ENCODE measurements around the gene NLGN2.

NLGN2 gene

GRCh38 chr17:7466318-7466638 is 58.6 kb downstream of the NLGN2 start:
- DNase-seq (ENCODE audit: low read depth) = no peak

GRCh38 chr17:7466639-7467341 is 59.1 kb downstream of the NLGN2 start:
- no peak for DNase-seq (ENCODE audit: low read depth)

- no peak for DNase-seq (ENCODE audit: low read depth)
Measured at GRCh38 chr17:7467498-7467897, 59.9 kb downstream of the NLGN2 start.

GRCh38 chr17:7468290-7468689 is 60.6 kb downstream of the NLGN2 start:
- no peak for DNase-seq (ENCODE audit: low read depth)

GRCh38 chr17:7468804-7469389 is 61.3 kb downstream of the NLGN2 start:
- DNase-seq (ENCODE audit: low read depth) = no peak
